Ovary (tissue), 9 donors: ENCODE data around the gene SIGLEC1. TPM values are rescaled to one million over a fixed set of nuclear protein-coding genes. Genes with fewer than 3 reads are reported as not detected.
A peak's percentile ranks its signal among the peaks of the same experiment; 100 is the strongest.

Source experiments
- DNase-seq, 5 donors: peaks; one replicate each; pipeline ENCODE4 v3.0.0-alpha.2; 2019 to 2020
- H3K27ac ChIP-seq, 2 donors: fragments of 200-600 bp; one replicate each; pipeline versions ENCODE4 v1.5.1 to v1.8.0; 2019 to 2022
- H3K27me3 ChIP-seq: fragments of 200-600 bp; one replicate; pipeline ENCODE4 v1.8.0; 2022
- H3K36me3 ChIP-seq: fragments of 200-600 bp; sonication (generic); one replicate; pipeline ENCODE4 v1.5.1; 2019
- H3K4me1 ChIP-seq: one replicate; pipeline ENCODE4 v1.8.1; 2013; ENCODE audit warnings: mild to moderate bottlenecking, moderate library complexity; ENCODE audit not compliant: insufficient read depth
- H3K4me3 ChIP-seq: fragments of 200-600 bp; sonication (generic); one replicate; pipeline ENCODE4 v1.5.1; 2017
- H3K9me3 ChIP-seq, 2 donors: fragments of 200-600 bp in 1 of 2; sonication (generic) in 1 of 2; one replicate each; pipeline versions ENCODE4 v1.5.1 to v1.8.1; 2013 to 2019; ENCODE audit warnings: mild to moderate bottlenecking in 1 of 2, moderate library complexity in 1 of 2
- CTCF ChIP-seq, 3 donors: fragments of 450-650 bp in 2 of 3; fragments of 200-600 bp in 1 of 3; IDR thresholded peaks; one replicate each; pipeline versions ENCODE4 v1.5.1 to v1.8.0; 2016 to 2022; ENCODE audit warnings: antibody characterized with exemption in 3 of 3, mild to moderate bottlenecking in 1 of 3
- EP300 ChIP-seq: sonication (generic); formaldehyde crosslinking; IDR thresholded peaks from one replicate; pipeline ENCODE4 v1.6.1; 2017; ENCODE audit warnings: antibody characterized with exemption
- POLR2A ChIP-seq: fragments of 450-650 bp; IDR thresholded peaks from one replicate; pipeline ENCODE4 v1.6.1; 2017; ENCODE audit warnings: antibody characterized with exemption, mild to moderate bottlenecking, moderate library complexity
- WGBS, 3 donors: extraction: QIAGEN DNeasy Blood & Tissue Kit in 1 of 3; methylation state at CpG; one replicate each; pipeline versions ENCODE4 v1.1.5 to v1.1.7; 2013 to 2017; 5-methylcytosine and 5-hydroxymethylcytosine counted together
- intact Hi-C, 4 donors: fragments of 100-400 bp; cut with DNase I; formaldehyde crosslinking; loops; one replicate each; pipeline versions ENCODE4 v1.11.0 to v1.15.1; 2022 to 2023
- polyA plus RNA-seq, 2 donors: library from polyadenylated mRNA; stranded (reverse); fragments of 200-250 nt in 1 of 2; fragments of 350-450 nt in 1 of 2; fragmentation: Illumina TruSeq in 1 of 2; extraction: RNeasy Lipid Tissue Mini Kit (QIAGEN cat#74804) in 1 of 2; gene quantifications; one replicate each; pipeline ENCODE4 v1.2.3, GENCODE V29; 2013 to 2014
- total RNA-seq, 7 donors: library from RNA; depleted of rRNA in 2 of 7; stranded (reverse); fragments of >200 nt in 2 of 7; fragmentation: NEBNext Ultra II Directional in 3 of 7; extraction: Animal tissue kit (Norgen Biotek cat#: 25700) in 3 of 7; gene quantifications; one replicate each; pipeline versions ENCODE4 v1.1.0 to v1.2.4, GENCODE V29; 2016 to 2023
- donor health status: DM: no; HTN: no; CAD: no; lungs with moderate emphysema.
- donor health status: DM: no; HTN: no; CAD: no.
- donor health status: Bipolar disorder and iron deficiency.
- donor health status: DM: yes; HTN: yes; CAD: no.
- donor health status: DM: no; HTN: no; CAD: no.
- donor health status: DM: yes; HTN: yes; CAD: no.

The SIGLEC1 gene
- total and polyA plus RNA-seq, 9 donors, result 0.48 to 11.5 (median 1.9) TPM

GRCh38 chr20:3686421-3686820, 26.0 kb downstream of the SIGLEC1 start:
- Histone ChIP-seq H3K4me3 (no peak overlapping the region), H3K4me1 (peaks cover 14% of the 10 kb centered on the region), H3K27ac (no peak overlapping the region), H3K27me3 (no peaks in the 10 kb centered on the region), H3K9me3 (no peaks in the 10 kb centered on the region), H3K36me3 (no peaks in the 10 kb centered on the region)
- no peak for TF ChIP-seq EP300
- no peak for TF ChIP-seq CTCF (IDR thresholded peaks at IDR 0.05)
- TF ChIP-seq POLR2A, result no peak
- intact Hi-C loops, result loop anchor here in 1 of 4 donors (10.0 kb wide), 1 partner anchor 78 kb away; the partner anchor contains the start of gene ADISSP
- no peak for DNase-seq
- 35 to 39% (median 36%) methylated on average over 7 of the region's 7 CpGs for WGBS, 3 donors

GRCh38 chr20:3685341-3685740, 27.1 kb downstream of the SIGLEC1 start:
- intact Hi-C loops, result loop anchor here in 1 of 4 donors (10.0 kb wide), 1 partner anchor 79 kb away; the partner anchor contains the start of gene ADISSP
- 55 to 65% (median 62%) methylated on average over 7 of the region's 7 CpGs for WGBS, 3 donors
- Histone ChIP-seq H3K36me3 (no peaks in the 10 kb centered on the region), H3K4me3 (no peak overlapping the region), H3K27me3 (no peaks in the 10 kb centered on the region), H3K9me3 (no peaks in the 10 kb centered on the region), H3K27ac (no peak overlapping the region), H3K4me1 (peaks cover 21% of the 10 kb centered on the region)
- DNase-seq, result no peak
- TF ChIP-seq POLR2A (no peak), EP300 (no peak), CTCF (IDR thresholded peaks at IDR 0.05) (no peak)

- no peaks in the 10 kb centered on the region for H3K36me3 ChIP-seq
- H3K4me1 ChIP-seq, result peaks cover 19% of the 10 kb centered on the region
- intact Hi-C loops, result loop anchor here in 1 of 4 donors (10.0 kb wide), 1 partner anchor 83 kb away; the partner anchor contains the start of gene ADISSP
- H3K27me3 ChIP-seq, result no peaks in the 10 kb centered on the region
- peak within 1 kb of the TSS; percentile 62 for H3K4me3 ChIP-seq
- DNase-seq, result peak; percentile 62 to 81 (median 68)
- H3K27ac ChIP-seq, result peak within 1 kb of the TSS; percentile 63 to 76
- 2 to 8% (median 4%) methylated on average over 40 to 65 of the region's 65 CpGs for WGBS, 3 donors
- no peak for TF ChIP-seq POLR2A
- TF ChIP-seq CTCF (IDR thresholded peaks at IDR 0.05), result no peak
- no peak for TF ChIP-seq EP300
- no peaks in the 10 kb centered on the region for H3K9me3 ChIP-seq
These were observed 30.2 kb downstream of the SIGLEC1 start, which contains the start of gene ADAM33 for GRCh38 chr20:3681931-3682781. TSS of gene ADAM33 (minus strand) at chr20:3682010. CDS start at chr20:3682004, 6 bp downstream.

- no peak for TF ChIP-seq POLR2A
- TF ChIP-seq EP300, result no peak
- TF ChIP-seq CTCF (IDR thresholded peaks at IDR 0.05), result no peak
- H3K36me3 ChIP-seq, result no peaks in the 10 kb centered on the region
- H3K27ac ChIP-seq, result peak overlapping the region; percentile 63 to 76
- 7 to 12% (median 9%) methylated on average over 22 to 32 of the region's 32 CpGs for WGBS, 3 donors
- H3K4me3 ChIP-seq, result peak overlapping the region; percentile 62
- H3K9me3 ChIP-seq, result no peaks in the 10 kb centered on the region
- intact Hi-C loops, result loop anchor here in 1 of 4 donors (10.0 kb wide), 1 partner anchor 83 kb away; the partner anchor contains the start of gene ADISSP
- peak in 1 of 5 donors; percentile 26 for DNase-seq
- H3K4me1 ChIP-seq, result peaks cover 17% of the 10 kb centered on the region
- no peaks in the 10 kb centered on the region for H3K27me3 ChIP-seq
These were observed 31.0 kb downstream of the SIGLEC1 start for GRCh38 chr20:3681352-3681930.
